Activated T-helper 1 cell treated with anti-CD3 and anti-CD28 coated beads, Interleukin-12 subunit alpha, Interleukin-12 subunit beta, Interleukin-2, Interleukin-4 antibody, amounts not matched to agents 30 ng/mL and 10 ng/mL and 1 ng/mL, durations not matched to agents 14 hours and 24 hours and 36 hours (primary cell): ENCODE results near the gene MKLN1. TPM values are rescaled to one million over a fixed set of nuclear protein-coding genes. Genes with fewer than 3 reads are reported as not detected.
A peak's percentile ranks its signal among the peaks of the same experiment; 100 is the strongest.
"Not testable (repeated sequence)": the region's sequence is repeated elsewhere in the genome, so short reads cannot be mapped to it uniquely, and the experiment has no call there.

Source experiments
- DNase-seq: peaks from one replicate; pipeline ENCODE4 v3.0.0; 2021; ENCODE audit warnings: low spot score
- H3K27ac Mint-ChIP-seq: one replicate; pipeline ENCODE4 v1.8.0; 2021; ENCODE audit warnings: mild to moderate bottlenecking, mixed read lengths
- H3K27me3 Mint-ChIP-seq: one replicate; pipeline ENCODE4 v1.8.0; 2022; ENCODE audit warnings: mild to moderate bottlenecking, moderate library complexity, mixed read lengths; ENCODE audit not compliant: insufficient read depth
- H3K36me3 Mint-ChIP-seq: one replicate; pipeline ENCODE4 v1.8.0; 2021; ENCODE audit warnings: low read depth, mixed read lengths
- H3K4me1 Mint-ChIP-seq: one replicate; pipeline ENCODE4 v1.8.0; 2021; ENCODE audit warnings: low read depth, mixed read lengths
- H3K4me3 Mint-ChIP-seq: one replicate; pipeline ENCODE4 v1.8.0; 2021; ENCODE audit warnings: mild to moderate bottlenecking, moderate library complexity, mixed read lengths
- H3K9me3 Mint-ChIP-seq: one replicate; pipeline ENCODE4 v1.8.0; 2021; ENCODE audit warnings: mixed read lengths
- intact Hi-C: fragments of 100-400 bp; cut with micrococcal nuclease; formaldehyde crosslinking; loops from one replicate; pipeline ENCODE4 v1.15.1; 2024
- total RNA-seq: library from RNA; stranded (reverse); gene quantifications from 2 replicates; pipeline ENCODE4 v1.2.3, GENCODE V29; 2022

Gene MKLN1
- total RNA-seq, 1 donor from 2014 or later = 34.0 TPM

- Mint-ChIP-seq H3K27me3 (peaks cover 5% of the 10 kb centered on the region), H3K4me1 (peaks cover 54% of the 10 kb centered on the region), H3K27ac (peak overlapping the region; percentile 69), H3K36me3 (peaks cover 4% of the 10 kb centered on the region), H3K9me3 (no peaks in the 10 kb centered on the region), H3K4me3 (peak overlapping the region; percentile 67)
- intact Hi-C loops = loop anchor here (5.0 to 10.0 kb wide), 6 partner anchors 47 to 1757 kb away; partner anchors contain the start of genes CHCHD3, NRF1, SSMEM1 and TMEM209
- no peak for DNase-seq
Observed at GRCh38 chr7:131325179-131325840, 2.4 kb upstream of the MKLN1 start.

GRCh38 chr7:131326576-131326975 lies 1.1 kb upstream of the MKLN1 start:
- Mint-ChIP-seq H3K27me3 (peaks cover 3% of the 10 kb centered on the region), H3K4me1 (peaks cover 64% of the 10 kb centered on the region), H3K4me3 (peak overlapping the region; percentile 96), H3K9me3 (no peaks in the 10 kb centered on the region), H3K27ac (no peak overlapping the region), H3K36me3 (peaks cover 4% of the 10 kb centered on the region)
- intact Hi-C loops = loop anchor here (5.0 to 10.0 kb wide), 6 partner anchors 46 to 1756 kb away; partner anchors contain the start of genes CHCHD3, NRF1, SSMEM1 and TMEM209
- DNase-seq = no peak

GRCh38 chr7:131327049-131327625 lies 539 bp upstream of the MKLN1 start:
- peaks cover 66% of the 10 kb centered on the region for H3K4me1 Mint-ChIP-seq
- peak overlapping the region; percentile 96 for H3K4me3 Mint-ChIP-seq
- H3K9me3 Mint-ChIP-seq = no peaks in the 10 kb centered on the region
- peaks cover 2% of the 10 kb centered on the region for H3K27me3 Mint-ChIP-seq
- DNase-seq = no peak
- intact Hi-C loops = loop anchor here (1.0 to 10.0 kb wide), 13 partner anchors 45 to 1755 kb away; partner anchors contain the start of genes CHCHD3, NRF1, SSMEM1 and TMEM209
- peak overlapping the region; percentile 97 for H3K27ac Mint-ChIP-seq
- H3K36me3 Mint-ChIP-seq = peaks cover 4% of the 10 kb centered on the region

- H3K36me3 Mint-ChIP-seq = peaks cover 6% of the 10 kb centered on the region
- intact Hi-C loops = loop anchor here (5.0 to 10.0 kb wide), 6 partner anchors 44 to 1754 kb away; partner anchors contain the start of genes CHCHD3, NRF1, SSMEM1 and TMEM209
- peak overlapping the region; percentile 96 for H3K4me3 Mint-ChIP-seq
- H3K27me3 Mint-ChIP-seq = no peaks in the 10 kb centered on the region
- H3K27ac Mint-ChIP-seq = peak overlapping the region; percentile 97
- no peak for DNase-seq
- no peaks in the 10 kb centered on the region for H3K9me3 Mint-ChIP-seq
- H3K4me1 Mint-ChIP-seq = peaks cover 66% of the 10 kb centered on the region
Observed at GRCh38 chr7:131328377-131329175, 900 bp downstream of the MKLN1 start.

- peak overlapping the region; percentile 96 for H3K4me3 Mint-ChIP-seq
- H3K36me3 Mint-ChIP-seq = peaks cover 11% of the 10 kb centered on the region
- H3K27me3 Mint-ChIP-seq = no peaks in the 10 kb centered on the region
- H3K9me3 Mint-ChIP-seq = peaks cover 2% of the 10 kb centered on the region
- peaks cover 67% of the 10 kb centered on the region for H3K4me1 Mint-ChIP-seq
- no peak for DNase-seq
- intact Hi-C loops = loop anchor here (5.0 to 10.0 kb wide), 6 partner anchors 43 to 1753 kb away; partner anchors contain the start of genes CHCHD3, NRF1, SSMEM1 and TMEM209
- peak overlapping the region; percentile 34 for H3K27ac Mint-ChIP-seq
Observed at GRCh38 chr7:131329176-131329570, 1.5 kb downstream of the MKLN1 start.

GRCh38 chr7:131330299-131330698 lies 2.6 kb downstream of the MKLN1 start:
- Mint-ChIP-seq H3K9me3 (peaks cover 10% of the 10 kb centered on the region), H3K27me3 (no peaks in the 10 kb centered on the region), H3K27ac (no peak overlapping the region), H3K36me3 (peaks cover 13% of the 10 kb centered on the region), H3K4me3 (peak overlapping the region; percentile 50), H3K4me1 (peaks cover 58% of the 10 kb centered on the region)
- DNase-seq = no peak
- intact Hi-C loops = loop anchor here (1.0 kb wide), 1 partner anchor 8 kb away; no protein-coding TSS in a partner anchor

GRCh38 chr7:131331806-131332205 lies 4.1 kb downstream of the MKLN1 start:
- intact Hi-C loops = no loop called here
- Mint-ChIP-seq H3K9me3 (peaks cover 24% of the 10 kb centered on the region), H3K36me3 (peaks cover 17% of the 10 kb centered on the region), H3K27me3 (no peaks in the 10 kb centered on the region), H3K4me1 (peaks cover 51% of the 10 kb centered on the region), H3K4me3 (no peak overlapping the region), H3K27ac (no peak overlapping the region)
- DNase-seq = no peak

GRCh38 chr7:131332729-131333128 lies 5.1 kb downstream of the MKLN1 start:
- H3K27me3 Mint-ChIP-seq, intact Hi-C loops, DNase-seq, H3K4me3 Mint-ChIP-seq, H3K27ac Mint-ChIP-seq: not testable (repeated sequence)
- Mint-ChIP-seq H3K4me1 (peaks cover 42% of the 10 kb centered on the region), H3K36me3 (peaks cover 22% of the 10 kb centered on the region), H3K9me3 (peaks cover 31% of the 10 kb centered on the region)

- Mint-ChIP-seq H3K36me3 (peaks cover 36% of the 10 kb centered on the region), H3K4me1 (peaks cover 19% of the 10 kb centered on the region), H3K4me3 (no peak overlapping the region), H3K27me3 (no peaks in the 10 kb centered on the region), H3K27ac (no peak overlapping the region), H3K9me3 (peaks cover 47% of the 10 kb centered on the region)
- intact Hi-C loops = no loop called here
- no peak for DNase-seq
Observed at GRCh38 chr7:131335639-131336381, 8.1 kb downstream of the MKLN1 start.

- Mint-ChIP-seq H3K36me3 (peaks cover 40% of the 10 kb centered on the region), H3K27ac (no peak overlapping the region), H3K9me3 (peaks cover 47% of the 10 kb centered on the region), H3K27me3 (no peaks in the 10 kb centered on the region), H3K4me1 (peaks cover 15% of the 10 kb centered on the region), H3K4me3 (no peak overlapping the region)
- DNase-seq = no peak
- intact Hi-C loops = no loop called here
Observed at GRCh38 chr7:131336956-131337355, 9.3 kb downstream of the MKLN1 start.

- peaks cover 47% of the 10 kb centered on the region for H3K9me3 Mint-ChIP-seq
Observed at GRCh38 chr7:131338173-131338572, 10.5 kb downstream of the MKLN1 start.

More at GRCh38 chr7:131338173-131338572, 10.5 kb downstream of the MKLN1 start:
- Mint-ChIP-seq H3K36me3 (peaks cover 47% of the 10 kb centered on the region), H3K4me3 (no peak overlapping the region), H3K27me3 (no peaks in the 10 kb centered on the region), H3K27ac (no peak overlapping the region), H3K4me1 (peaks cover 20% of the 10 kb centered on the region)
- intact Hi-C loops = loop anchor here (1.0 kb wide), 1 partner anchor 8 kb away; no protein-coding TSS in a partner anchor
- no peak for DNase-seq
